Panc1 (cell line): ENCODE results near the gene MRPL33.

Source experiments
- CTCF ChIP-seq: fragments of 450-650 bp; IDR thresholded peaks from 2 replicates; pipeline ENCODE4 v1.5.1; 2017; ENCODE audit warnings: mild to moderate bottlenecking
- POLR2AphosphoS5 ChIP-seq: IDR thresholded peaks from 2 replicates; pipeline ENCODE4 v1.6.1; 2012; ENCODE audit warnings: mild to moderate bottlenecking, low read depth, low read length, moderate library complexity
- REST ChIP-seq, 2 experiments: IDR thresholded peaks; 2 replicates each; pipeline ENCODE4 v1.6.1; 2011 to 2012; ENCODE audit warnings: low read depth in 2 of 2, control low read depth in 1 of 2, low read length in 1 of 2, mild to moderate bottlenecking in 1 of 2, moderate library complexity in 1 of 2; ENCODE audit not compliant: insufficient read depth in 1 of 2
- TCF7L2 ChIP-seq: IDR thresholded peaks from 2 replicates; pipeline ENCODE4 v1.6.1; 2011; ENCODE audit warnings: mild to moderate bottlenecking, low read depth, low read length, inconsistent platforms

- TF ChIP-seq REST (IDR thresholded peaks at IDR 0.05; ENCODE audit: insufficient read depth in 1 of 2, low read depth in 2 of 2, low read length in 1 of 2) (no peak), CTCF (no peak), POLR2AphosphoS5 (no peak), TCF7L2 (no peak)
These were observed 43.2 kb downstream of the MRPL33 start for GRCh38 chr2:27814758-27815157.
